Measurements from ENCODE around the gene SERPINB7. TPM values are rescaled to one million over a fixed set of nuclear protein-coding genes. Genes with fewer than 3 reads are reported as not detected.

SERPINB7 gene
- total RNA-seq, 2 donors from 2014 or later = 0.71 TPM; not detected in 1

DNA sequence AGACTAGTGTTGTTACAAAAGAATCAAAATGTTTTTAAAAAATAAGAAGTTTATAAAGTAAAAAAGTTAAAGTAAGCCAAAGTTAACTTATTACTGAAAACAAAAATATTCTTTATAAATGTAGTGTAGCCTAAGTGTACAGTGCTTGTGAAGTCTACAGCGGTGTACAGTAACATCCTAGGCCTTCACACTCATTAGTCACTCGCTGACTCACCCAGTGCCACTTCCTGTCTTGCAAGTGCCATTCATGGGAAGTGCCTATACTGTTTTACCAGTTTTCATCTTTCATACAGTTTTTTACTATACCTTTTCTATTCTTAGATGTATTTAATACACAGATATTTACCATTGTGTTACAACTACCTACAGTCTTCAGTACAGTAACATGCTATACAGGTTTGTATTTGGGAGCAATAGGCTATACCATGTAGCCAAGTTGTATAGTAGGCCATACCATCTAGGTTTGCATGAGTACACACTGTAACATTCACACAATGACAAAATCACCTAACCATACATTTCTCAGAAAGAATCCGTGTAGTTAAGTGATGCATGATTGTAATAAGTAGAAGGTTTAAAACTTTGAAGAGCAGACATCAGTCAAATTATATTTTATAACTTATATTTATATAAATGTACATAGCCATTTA is 13.4 kb downstream of the SERPINB7 start:
- H3K27ac ChIP-seq = no peak overlapping the region
- H3K4me1 ChIP-seq = no peaks in the 10 kb centered on the region
- TF ChIP-seq, protein P1, sequence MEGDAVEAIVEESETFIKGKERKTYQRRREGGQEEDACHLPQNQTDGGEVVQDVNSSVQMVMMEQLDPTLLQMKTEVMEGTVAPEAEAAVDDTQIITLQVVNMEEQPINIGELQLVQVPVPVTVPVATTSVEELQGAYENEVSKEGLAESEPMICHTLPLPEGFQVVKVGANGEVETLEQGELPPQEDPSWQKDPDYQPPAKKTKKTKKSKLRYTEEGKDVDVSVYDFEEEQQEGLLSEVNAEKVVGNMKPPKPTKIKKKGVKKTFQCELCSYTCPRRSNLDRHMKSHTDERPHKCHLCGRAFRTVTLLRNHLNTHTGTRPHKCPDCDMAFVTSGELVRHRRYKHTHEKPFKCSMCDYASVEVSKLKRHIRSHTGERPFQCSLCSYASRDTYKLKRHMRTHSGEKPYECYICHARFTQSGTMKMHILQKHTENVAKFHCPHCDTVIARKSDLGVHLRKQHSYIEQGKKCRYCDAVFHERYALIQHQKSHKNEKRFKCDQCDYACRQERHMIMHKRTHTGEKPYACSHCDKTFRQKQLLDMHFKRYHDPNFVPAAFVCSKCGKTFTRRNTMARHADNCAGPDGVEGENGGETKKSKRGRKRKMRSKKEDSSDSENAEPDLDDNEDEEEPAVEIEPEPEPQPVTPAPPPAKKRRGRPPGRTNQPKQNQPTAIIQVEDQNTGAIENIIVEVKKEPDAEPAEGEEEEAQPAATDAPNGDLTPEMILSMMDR (IDR thresholded peaks at IDR 0.05) = no peak
- no peak for DNase-seq (ENCODE audit: low spot score)
- no peaks in the 10 kb centered on the region for H3K36me3 ChIP-seq
- no peaks in the 10 kb centered on the region for H3K27me3 ChIP-seq
- H3K9me3 ChIP-seq = no peaks in the 10 kb centered on the region
- H3K4me3 ChIP-seq = no peak overlapping the region

- no peak overlapping the region for H3K27ac ChIP-seq
- DNase-seq (ENCODE audit: low spot score) = no peak
- TF ChIP-seq, protein P1 (IDR thresholded peaks at IDR 0.05) = no peak
- no peaks in the 10 kb centered on the region for H3K27me3 ChIP-seq
- H3K9me3 ChIP-seq = no peaks in the 10 kb centered on the region
- no peak overlapping the region for H3K4me3 ChIP-seq
- H3K4me1 ChIP-seq = no peaks in the 10 kb centered on the region
- no peaks in the 10 kb centered on the region for H3K36me3 ChIP-seq
Observed at GRCh38 chr18:63789327-63789726, 14.1 kb downstream of the SERPINB7 start.

- no peaks in the 10 kb centered on the region for H3K4me1 ChIP-seq
- H3K4me3 ChIP-seq = no peak overlapping the region
- TF ChIP-seq, protein P1 (IDR thresholded peaks at IDR 0.05) = no peak
- no peak overlapping the region for H3K27ac ChIP-seq
- H3K36me3 ChIP-seq = no peaks in the 10 kb centered on the region
- H3K27me3 ChIP-seq = no peaks in the 10 kb centered on the region
- no peaks in the 10 kb centered on the region for H3K9me3 ChIP-seq
- no peak for DNase-seq (ENCODE audit: low spot score)
Observed at GRCh38 chr18:63795606-63796005, 20.4 kb downstream of the SERPINB7 start.

DNA sequence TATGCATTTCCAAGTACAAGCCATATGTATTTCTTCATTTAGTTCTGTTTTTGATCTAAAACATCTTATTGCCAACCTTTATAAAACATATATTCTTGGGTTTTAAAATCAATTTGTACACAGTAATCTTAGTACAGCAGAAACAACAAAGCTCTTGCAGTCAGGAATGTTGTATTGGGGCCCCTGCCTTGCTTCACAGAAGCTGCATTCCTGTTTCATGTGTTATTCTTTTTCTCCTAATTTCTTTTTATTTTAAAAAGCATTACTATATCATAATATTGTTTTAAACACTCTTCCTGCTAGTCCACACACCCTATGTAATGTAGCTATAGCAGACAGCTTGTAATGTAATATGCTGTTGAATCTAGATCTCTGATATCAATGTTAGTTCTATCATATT is 24.0 kb downstream of the SERPINB7 start:
- Histone ChIP-seq H3K9me3 (no peaks in the 10 kb centered on the region), H3K4me1 (no peaks in the 10 kb centered on the region), H3K27ac (no peak overlapping the region), H3K4me3 (no peak overlapping the region), H3K36me3 (no peaks in the 10 kb centered on the region), H3K27me3 (no peaks in the 10 kb centered on the region)
- no peak for DNase-seq (ENCODE audit: low spot score)
- TF ChIP-seq, protein P1 (IDR thresholded peaks at IDR 0.05) = no peak

DNA sequence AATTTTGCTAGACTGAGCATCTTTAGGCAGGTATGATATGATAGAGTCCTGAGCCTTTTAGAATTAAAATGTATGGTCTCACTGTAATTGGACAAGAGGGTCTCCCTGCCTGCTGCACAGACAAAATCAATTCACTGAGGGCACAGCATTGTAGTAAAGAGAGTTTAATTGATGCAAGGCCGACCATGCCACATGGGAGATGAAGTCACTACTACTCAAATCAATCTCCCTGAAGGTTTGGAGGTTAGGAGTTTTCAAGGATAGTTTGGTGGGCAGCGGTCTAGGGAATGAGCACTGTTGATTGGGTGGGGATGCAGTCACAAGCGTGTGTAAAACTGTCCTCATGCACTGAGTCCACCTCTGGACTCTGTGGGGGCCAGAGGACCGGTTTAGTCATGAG is 26.1 kb downstream of the SERPINB7 start:
- Histone ChIP-seq H3K4me1 (no peaks in the 10 kb centered on the region), H3K9me3 (no peaks in the 10 kb centered on the region), H3K27ac (no peak overlapping the region), H3K4me3 (no peak overlapping the region), H3K27me3 (no peaks in the 10 kb centered on the region), H3K36me3 (no peaks in the 10 kb centered on the region)
- no peak for DNase-seq (ENCODE audit: low spot score)
- TF ChIP-seq, protein P1 (IDR thresholded peaks at IDR 0.05) = no peak

GRCh38 chr18:63808125-63808524 is 32.9 kb downstream of the SERPINB7 start:
- TF ChIP-seq, protein P1 (IDR thresholded peaks at IDR 0.05) = no peak
- H3K4me1 ChIP-seq = no peaks in the 10 kb centered on the region

More at GRCh38 chr18:63808125-63808524, 32.9 kb downstream of the SERPINB7 start:
- Histone ChIP-seq H3K4me3 (no peak overlapping the region), H3K27me3 (no peaks in the 10 kb centered on the region), H3K36me3 (no peaks in the 10 kb centered on the region), H3K9me3 (no peaks in the 10 kb centered on the region), H3K27ac (no peak overlapping the region)
- no peak for DNase-seq (ENCODE audit: low spot score)
